NCI-H748 treated with DMSO at 0.1 percent for 48 hours (cell line): Measurements from ENCODE around the gene CATSPERZ.
"Not testable (repeated sequence)": the region's sequence is repeated elsewhere in the genome, so short reads cannot be mapped to it uniquely, and the experiment has no call there.

Experiments
- DNase-seq: peaks from one replicate; lab custom pipeline; 2025; lab: John Stamatoyannopoulos, UW

CATSPERZ gene

DNA sequence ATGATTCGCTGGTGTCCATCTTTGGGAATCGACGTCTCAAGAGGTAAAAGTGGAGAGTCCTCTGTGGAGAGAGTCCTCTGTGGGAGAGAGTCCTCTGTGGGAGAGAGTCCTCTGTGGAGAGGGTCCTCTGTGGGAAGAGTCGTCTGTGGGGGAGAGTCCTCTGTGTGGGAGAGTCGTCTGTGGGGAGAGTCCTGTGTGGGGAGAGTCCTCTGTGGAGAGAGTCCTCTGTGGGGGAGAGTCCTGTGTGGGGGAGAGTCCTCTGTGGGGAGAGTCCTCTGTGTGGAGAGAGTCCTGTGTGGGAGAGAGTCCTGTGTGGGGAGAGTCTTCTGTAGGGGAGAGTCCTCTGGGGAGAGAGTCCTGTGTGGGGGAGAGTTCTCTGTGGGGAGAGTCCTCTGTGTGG is 20.9 kb downstream of the CATSPERZ start:
- DNase-seq, result no peak

DNA sequence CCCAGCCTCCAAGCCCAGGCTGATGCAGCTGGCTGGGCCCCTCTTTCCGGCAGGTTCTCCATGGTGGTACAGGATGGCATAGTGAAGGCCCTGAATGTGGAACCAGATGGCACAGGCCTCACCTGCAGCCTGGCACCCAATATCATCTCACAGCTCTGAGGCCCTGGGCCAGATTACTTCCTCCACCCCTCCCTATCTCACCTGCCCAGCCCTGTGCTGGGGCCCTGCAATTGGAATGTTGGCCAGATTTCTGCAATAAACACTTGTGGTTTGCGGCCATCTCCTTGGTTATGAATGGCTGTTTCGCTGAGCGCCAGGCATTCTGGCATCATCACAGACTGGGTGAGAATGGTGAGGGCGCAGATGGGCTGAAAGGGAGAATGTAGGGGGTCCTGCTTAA is 21.4 kb downstream of the CATSPERZ start:
- DNase-seq, result no peak

DNA sequence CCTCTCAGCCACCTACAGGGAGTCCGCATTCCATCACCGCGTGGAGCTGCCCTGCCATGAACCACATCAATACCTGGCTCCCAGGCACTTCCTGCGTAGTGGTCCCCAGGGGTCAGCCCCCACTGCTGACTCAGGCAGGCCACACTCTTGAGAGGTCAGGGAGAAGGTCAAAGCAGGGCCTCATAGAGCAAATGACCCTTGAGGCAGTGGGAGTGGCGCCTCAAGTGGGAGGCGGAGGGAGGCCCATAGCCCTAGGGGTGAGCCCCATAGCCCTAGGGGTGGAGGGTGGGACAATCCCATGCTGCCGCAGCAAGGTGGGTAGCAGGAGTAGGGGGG is 22.7 kb downstream of the CATSPERZ start:
- no peak for DNase-seq

DNA sequence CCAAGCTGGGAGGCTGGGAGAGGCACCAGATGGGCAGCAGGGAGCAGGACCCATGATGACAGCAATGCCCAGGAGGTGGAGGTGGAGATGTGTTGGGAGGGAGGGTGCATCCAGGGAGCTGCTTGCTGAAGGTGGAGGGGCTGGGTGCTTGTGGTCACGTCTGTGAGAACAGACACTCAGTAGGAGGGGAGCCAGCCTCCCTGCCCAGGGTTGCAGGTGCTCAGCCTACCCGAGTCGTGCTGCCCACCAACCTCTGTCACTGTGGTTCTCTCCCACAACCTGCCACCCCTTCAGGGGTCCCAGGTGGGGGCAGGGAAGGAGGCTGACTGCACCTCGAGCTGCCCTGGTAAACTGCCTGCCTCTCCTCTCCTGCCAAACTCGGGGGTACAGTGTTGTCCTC is 23.2 kb downstream of the CATSPERZ start:
- no peak for DNase-seq

DNA sequence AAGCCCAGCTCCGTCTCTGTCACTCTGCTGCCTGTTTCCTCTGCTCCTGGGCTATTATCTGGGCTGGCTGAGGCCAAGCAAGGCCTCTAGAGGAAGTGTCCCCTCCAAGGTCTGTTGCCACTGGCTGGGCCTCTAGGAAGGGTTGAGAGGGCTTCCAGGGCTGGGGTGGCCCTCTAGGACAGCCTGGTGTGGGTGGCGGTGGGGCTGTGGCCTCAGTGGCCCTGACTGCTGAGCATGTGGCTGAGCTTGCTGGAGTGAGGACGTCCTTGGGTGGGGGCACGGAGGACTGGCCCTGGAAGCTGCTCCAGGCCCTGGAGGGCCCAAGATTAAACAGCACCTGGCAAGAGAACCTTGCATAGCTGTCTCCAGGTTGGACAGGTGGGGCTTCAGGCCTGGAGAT is 23.8 kb downstream of the CATSPERZ start:
- DNase-seq, result not testable (repeated sequence)

DNA sequence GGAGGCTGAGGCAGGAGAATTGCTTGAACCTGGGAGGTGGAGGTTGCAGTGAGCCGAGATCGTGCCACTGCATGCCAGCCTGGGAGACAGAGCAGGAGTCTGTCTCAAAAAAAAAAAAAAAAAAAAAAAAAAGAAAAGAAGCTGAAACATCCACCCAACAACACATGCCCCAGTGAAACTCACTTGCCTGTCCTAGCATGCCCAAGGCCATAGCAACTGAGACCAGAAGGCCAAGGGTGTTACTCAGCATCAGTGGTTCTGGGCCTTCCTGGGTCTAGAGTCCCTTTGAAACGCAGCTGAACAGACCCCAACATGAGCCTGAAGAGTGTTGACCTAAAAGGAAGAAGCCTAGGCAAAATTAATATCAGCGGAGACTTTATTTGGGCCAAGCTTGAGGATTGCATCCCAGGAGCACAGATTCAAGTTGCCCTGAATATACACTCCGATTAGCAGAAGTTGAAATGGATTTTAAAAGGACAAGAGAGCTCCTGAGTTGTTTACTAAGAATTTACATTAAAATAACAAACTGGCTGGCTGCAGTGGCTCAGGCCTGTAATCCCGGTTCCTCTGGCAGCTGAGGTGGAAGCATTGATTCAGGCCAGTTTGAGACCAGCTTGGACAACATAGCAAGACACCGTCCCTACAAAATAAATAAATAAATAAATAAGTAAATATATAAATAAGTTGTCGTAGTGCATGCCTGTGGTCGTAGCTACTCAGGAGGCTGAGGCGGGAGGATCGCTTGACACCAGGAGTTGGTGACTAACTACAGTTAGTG is 24.7 kb downstream of the CATSPERZ start:
- DNase-seq, result no peak

DNA sequence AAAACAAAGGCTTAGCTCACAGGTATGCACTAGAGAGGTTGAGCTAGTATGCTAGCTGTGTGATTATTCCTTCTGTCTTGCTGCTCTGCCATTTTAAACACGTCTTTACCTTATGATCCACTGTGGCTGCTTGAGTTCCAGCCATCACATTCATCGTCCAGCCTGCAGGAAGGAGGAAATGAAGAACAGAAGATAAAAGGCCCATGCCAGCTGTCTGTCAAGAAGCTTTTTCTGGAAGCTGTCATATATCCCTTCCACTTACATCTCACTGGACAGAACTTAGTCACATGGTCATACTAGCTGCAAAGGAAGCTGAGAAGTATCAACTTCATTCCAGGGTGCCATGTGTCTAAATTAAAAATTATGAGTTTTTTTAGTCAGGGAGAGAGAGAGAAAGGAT is 27.2 kb downstream of the CATSPERZ start:
- no peak for DNase-seq

DNA sequence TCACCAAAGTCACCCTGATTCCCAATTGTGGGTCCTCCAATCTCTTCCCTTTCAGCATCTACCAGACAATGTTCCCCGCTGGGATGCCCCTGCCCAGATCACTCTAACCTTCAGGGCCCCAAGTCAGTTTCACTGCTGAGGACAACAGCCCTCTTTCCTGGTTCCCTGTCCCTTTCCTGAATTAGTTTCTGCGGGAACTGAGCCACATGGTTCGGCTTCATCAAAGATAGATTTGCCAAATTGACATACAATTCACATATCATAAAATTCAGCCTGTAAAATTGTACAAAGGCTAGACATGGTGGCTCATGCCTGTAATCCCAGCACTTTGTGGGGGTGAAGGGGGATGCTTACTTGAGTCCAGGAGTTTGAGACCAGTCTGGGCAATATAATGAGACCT is 27.8 kb downstream of the CATSPERZ start:
- no peak for DNase-seq

DNA sequence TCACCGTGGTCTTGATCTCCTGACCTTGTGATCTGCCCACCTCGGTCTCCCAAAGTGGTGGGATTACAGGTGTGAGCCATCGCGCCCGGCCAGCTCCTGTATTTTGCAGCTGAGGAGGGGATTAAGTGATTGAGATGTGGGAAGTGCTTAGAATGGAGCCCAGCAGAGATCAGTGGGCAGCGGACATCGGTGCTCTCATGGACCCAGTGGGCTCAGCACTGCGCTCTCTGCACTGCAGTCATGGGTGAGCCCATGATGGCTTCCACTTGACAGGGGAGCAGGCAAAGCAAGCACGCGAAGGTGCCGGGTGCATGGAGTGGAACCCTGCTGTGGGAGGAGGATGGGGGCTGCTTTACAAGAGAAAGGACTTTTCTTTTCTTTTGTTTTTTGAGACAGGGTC is 30.7 kb downstream of the CATSPERZ start:
- no peak for DNase-seq

DNA sequence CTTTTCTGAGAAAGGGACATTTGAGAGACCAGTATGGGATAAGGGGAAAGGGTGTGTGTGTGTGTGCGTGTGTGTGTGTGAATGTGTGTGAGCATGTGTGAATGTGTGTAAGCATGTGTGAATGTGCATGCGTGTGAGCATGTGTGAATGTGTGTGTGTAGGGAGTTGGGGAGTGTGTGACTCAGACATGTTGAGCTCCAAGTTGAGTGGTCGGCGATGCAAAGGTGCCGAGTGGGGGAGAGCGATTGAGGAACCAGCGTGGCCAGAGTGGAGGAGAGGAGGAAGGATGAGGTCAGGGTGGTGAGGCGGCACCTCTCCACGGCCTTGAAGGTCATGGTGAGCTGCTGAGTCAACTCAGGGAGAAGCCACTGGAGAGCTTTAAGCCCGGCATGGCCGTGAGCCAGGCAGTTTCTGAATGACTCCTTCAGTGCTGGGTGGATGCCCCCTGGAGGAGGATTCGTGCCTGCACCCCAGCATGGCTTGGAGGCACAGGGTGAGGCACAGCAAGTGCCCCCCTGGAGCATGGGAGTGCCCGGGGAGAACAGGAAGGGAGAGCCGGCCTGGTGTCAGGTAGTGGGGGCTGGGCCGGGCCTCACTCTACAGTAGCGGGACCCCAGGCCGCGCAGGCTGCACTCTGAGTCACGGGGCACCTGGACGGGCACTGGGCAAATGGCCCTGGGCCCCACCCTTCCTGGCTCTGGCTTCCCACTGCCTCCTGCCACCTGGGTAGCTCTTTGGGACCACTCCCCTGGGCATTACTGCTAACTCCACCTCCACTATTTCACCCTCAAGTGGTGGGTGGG is 31.6 kb downstream of the CATSPERZ start:
- no peak for DNase-seq

DNA sequence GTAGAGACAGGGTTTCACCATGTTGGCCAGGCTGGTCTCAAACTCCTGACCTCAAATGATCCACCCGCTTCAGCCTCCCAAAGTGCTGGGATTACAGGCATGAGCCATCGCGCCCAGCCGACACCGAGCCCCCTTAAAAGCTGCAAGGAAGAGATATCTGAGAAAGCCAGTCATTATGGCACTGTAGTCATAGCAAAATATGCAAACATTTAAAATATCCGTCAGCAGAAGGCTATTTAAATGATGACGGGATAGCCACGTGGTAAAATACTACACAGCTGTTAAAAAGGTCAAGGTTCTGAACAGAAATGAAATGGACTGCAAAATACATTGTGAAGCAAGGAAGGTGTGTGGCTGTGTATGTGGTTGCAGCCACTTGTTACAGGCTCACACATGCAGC is 33.4 kb downstream of the CATSPERZ start:
- no peak for DNase-seq

DNA sequence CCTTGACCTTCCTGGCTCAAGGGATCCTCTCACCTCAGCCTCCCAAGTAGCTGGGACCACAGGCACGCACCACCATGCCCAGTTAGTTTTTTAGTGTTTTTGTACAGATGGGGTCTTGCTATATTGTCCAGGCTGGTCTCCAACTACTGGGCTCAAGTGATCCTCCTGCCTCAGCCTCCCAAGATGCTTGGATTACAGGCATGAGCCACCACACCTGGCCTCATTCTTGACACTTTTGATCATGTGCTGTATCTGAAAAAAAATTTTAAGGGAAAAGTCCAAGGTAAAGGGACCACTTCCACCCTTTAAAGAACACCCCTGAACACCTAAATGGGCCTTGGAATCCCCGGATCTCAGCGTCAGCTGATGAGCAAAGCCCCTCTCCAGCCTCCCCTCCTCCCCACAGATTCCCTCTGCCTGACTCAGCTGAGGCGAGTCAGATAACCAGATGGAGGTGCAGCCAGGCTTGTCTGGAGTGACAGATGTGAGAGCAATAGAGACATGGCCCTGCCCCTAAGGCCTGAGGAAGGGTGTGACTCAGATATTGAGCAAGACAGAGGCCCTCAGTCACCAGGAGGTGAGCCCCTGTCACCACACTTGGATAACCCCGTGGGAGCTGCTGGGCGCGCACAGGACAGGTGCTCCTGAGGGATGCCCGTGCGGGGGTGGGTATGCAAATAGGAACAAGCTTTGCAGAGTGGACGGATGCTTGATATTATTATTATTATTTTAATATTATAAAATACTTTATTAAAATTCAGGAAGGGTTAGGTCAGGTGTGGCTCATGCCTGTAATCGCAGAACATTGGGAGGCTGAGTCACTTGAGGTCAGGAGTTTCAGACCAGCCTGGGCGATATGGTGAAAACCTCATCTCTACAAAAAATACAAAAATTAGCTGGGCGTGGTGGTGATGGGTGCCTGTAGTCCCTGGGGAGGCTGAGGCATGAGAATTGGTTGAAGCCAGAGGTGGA is 34.9 kb downstream of the CATSPERZ start:
- no peak for DNase-seq

DNA sequence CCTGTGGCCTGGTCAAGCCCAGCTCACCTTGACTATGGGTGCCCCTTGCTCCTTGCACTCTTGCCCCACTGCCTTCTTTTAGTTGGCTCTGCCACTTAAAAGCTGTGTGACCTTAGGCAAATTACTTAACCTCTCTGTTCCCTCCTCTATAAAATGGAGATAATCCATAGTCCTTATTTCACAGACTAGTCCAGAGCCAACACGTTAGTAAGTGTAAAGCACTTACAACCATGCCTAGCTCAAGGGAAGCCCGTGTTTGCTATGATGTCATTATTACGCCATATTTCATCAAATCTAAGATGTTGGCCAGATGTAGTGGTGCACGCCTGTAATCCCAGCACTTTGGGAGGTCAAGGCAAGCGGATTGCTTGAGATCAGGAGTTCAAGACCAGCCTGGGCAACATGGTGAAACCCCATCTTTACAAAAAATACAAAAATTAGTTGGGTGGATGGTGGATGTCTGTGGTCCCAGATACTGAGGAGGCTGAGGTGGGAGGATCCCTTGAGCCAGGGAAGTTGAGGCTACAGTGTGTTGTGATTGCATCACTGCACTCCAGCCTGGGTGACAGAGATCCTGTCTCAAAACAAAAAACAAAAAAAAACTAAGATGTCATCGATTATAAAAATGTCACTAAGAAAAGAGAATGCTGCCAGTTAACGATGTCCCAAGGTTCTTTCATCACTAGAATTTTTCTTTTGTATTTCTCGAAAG is 37.5 kb downstream of the CATSPERZ start:
- DNase-seq, result no peak

DNA sequence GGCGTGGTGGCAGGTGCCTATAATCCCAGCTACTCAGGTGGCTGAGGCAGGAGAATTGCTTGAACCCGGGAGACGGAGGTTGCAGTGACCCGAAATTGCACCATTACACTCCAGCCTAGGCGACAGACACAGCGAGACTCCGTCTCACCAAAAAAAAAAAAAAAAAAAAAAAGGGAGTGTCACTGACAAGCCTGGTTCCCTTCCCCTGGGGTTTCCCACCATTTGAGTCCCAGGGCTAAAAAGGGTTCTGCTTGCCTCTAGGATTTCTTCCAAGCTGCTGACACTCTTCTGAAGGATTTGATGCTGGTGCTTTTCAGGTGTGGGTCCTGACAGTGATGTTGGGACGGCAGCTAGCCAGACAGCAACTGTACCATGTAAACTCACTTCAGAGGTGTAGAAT is 38.6 kb downstream of the CATSPERZ start:
- no peak for DNase-seq

DNA sequence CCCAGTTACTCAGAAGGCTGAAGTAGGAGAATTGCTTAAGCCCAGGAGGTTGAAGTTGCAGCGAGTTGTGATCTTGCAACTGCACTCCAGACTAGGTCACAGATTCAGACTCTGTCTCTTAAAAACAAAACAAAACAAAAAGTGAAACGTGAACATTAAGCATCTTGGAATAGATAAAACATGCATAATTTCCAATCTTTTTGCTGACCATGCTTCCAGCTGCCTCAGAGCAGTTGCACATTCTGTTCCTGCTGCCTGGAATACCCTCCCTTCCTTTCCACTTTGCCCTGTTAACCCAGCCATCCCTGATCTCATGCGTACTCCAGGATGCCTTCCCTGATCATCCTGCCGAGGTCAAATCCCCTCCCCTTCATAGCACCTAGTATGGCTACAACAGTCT is 39.1 kb downstream of the CATSPERZ start:
- DNase-seq, result no peak

DNA sequence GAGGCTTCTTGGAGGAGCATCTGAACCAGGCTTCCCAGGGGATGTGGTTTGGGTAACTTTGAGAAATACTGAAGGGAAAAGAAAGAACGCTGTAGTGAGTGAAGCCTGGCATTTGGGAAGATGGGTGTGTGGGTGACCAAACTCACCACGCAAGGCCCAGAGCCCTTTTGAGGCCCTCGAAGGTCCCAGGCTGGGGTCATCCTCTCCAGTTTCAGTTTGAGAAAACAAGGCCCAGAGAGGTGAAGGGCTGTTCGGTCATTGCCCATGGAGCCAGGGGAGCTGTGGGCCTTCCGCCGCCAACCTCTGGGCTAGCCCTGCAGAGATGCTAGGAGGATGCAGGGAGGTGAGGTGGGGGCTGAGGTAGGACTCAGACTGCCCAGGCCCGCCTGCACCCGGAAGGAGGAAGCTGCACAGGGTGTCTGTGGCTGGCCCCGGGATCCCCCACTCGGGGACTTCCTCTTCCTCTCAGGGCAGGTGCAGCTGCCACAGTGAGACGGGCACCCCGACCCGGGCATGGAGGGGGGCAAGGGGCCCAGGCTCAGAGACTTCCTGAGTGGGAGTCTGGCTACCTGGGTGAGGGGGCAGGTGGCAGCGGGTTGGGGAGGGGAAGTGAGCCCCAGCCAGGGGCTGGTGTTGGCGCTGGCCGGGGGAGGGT is 39.7 kb downstream of the CATSPERZ start, which contains the start of gene CCDC88B:
TSS of gene CCDC88B (plus strand) at position 451 of the 655 bp plus-strand sequence. CDS start at position 514, 63 bp downstream.
- DNase-seq, result no peak

DNA sequence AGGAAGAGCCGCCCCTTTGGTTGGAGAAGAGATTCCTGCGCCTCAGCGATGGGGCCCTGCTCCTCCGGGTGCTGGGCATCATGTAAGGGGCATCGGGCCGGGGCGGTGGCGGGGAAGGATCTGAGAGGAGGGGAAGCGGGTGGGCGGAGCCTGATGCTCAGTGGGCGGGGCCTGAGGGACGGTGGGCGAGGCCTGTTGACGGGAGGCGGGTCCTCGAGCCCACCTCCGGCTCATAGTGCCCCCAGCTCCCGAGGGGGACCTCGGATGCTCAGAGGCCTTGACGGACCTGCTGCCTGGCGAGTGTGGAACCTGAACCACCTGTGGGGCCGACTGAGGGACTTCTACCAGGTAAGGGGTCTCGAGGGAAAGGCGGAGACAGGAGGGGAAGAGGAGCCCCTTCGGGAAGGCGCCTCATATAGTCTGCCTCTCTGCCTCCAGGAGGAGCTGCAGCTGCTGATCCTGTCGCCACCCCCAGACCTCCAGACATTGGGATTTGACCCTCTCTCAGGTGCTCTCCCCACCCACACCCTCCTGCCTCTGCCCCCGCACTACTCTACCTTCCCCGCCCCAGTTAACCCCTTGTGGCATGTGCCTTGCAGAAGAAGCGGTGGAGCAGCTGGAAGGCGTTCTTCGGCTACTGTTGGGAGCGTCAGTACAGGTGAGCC is 40.6 kb downstream of the CATSPERZ start:
- no peak for DNase-seq

DNA sequence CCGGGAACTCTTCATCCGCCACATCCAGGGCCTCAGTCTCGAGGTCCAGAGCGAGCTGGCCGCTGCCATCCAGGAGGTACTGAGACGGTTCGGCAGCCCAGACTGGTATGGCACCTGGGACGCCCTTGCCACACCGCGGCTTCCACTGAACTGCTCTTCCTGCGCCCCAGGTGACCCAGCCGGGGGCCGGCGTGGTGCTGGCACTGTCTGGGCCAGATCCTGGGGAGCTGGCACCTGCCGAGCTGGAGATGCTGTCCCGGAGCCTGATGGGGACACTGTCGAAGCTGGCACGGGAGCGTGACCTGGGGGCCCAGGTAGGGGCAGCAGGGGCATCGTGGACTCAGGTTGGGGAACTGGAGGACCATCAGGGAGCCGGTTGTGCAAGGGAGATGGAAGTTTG is 41.3 kb downstream of the CATSPERZ start:
- DNase-seq, result no peak

DNA sequence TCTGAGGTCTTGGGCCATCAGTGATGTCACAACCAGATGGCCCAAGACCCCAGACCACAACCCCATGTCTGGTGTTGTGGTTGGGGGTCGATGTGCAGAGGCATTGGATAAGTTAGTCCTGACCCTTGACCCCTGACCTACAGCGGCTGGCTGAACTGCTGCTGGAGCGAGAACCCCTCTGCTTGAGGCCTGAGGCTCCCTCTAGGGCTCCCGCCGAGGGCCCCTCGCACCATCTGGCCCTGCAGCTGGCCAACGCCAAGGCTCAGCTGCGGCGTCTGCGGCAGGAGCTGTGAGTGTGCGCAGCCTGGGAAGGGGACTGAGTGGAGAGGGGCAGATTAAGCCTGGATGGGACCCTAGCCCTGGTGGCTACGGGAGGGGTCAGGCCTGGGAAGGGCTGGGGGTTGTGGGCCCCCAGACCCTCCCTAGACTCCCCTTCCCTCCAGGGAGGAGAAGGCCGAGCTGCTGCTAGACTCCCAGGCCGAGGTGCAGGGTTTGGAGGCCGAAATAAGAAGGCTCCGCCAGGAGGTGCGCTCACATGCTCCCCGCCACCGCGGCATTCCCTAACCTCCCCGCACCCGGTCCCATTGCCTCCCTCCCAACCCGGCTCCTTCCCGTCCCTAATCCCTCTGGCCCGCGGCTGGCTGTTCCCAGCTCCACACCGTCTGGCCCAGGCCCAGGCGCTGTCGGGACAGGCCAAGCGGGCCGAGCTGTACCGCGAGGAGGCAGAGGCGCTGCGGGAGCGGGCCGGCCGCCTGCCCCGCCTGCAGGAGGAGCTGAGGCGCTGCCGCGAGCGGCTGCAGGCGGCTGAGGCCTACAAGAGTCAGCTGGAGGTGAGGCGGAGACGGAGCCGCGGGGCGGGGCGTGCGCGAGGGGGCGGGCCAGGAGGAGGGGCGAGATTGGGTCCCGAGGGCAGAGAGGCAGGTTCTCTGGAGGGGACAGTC is 42.0 kb downstream of the CATSPERZ start:
- DNase-seq, result peak; percentile 13
